ENCODE measurements around the gene ZNF414.
"Not testable (repeated sequence)": the region's sequence is repeated elsewhere in the genome, so short reads cannot be mapped to it uniquely, and the experiment has no call there.

The ZNF414 gene

GRCh38 chr19:8513687-8514504, at the start of gene ZNF414:
Gene ZNF414, minus strand, starts transcription at chr19:8514167. Its CDS starts 121 bp downstream, at chr19:8514046.
- peak; percentile 79 to 99 (median 96) for DNase-seq

GRCh38 chr19:8561075-8561764, 47.3 kb upstream of the ZNF414 start:
- no peak for DNase-seq

GRCh38 chr19:8558325-8558724, 44.4 kb upstream of the ZNF414 start:
- no peak for DNase-seq

- no peak for DNase-seq
Measured at GRCh38 chr19:8557642-8558238, 43.8 kb upstream of the ZNF414 start.

- not testable (repeated sequence) for DNase-seq
Measured at GRCh38 chr19:8553729-8554128, 39.8 kb upstream of the ZNF414 start.

GRCh38 chr19:8552810-8553209, 38.8 kb upstream of the ZNF414 start:
- no peak for DNase-seq

GRCh38 chr19:8550070-8550469, 36.1 kb upstream of the ZNF414 start:
- DNase-seq, result no peak

- DNase-seq, result no peak
Measured at GRCh38 chr19:8545743-8546142, 31.8 kb upstream of the ZNF414 start.

GRCh38 chr19:8544168-8544567, 30.2 kb upstream of the ZNF414 start:
- DNase-seq, result no peak

GRCh38 chr19:8539621-8540149, 25.7 kb upstream of the ZNF414 start:
- DNase-seq, result no peak

- no peak for DNase-seq
Measured at GRCh38 chr19:8537099-8537498, 23.1 kb upstream of the ZNF414 start.

- DNase-seq, result no peak
Measured at GRCh38 chr19:8536282-8536681, 22.3 kb upstream of the ZNF414 start.

GRCh38 chr19:8532225-8532624, 18.3 kb upstream of the ZNF414 start:
- DNase-seq, result no peak

- DNase-seq, result no peak
Measured at GRCh38 chr19:8531470-8531869, 17.5 kb upstream of the ZNF414 start.

- DNase-seq, result no peak
Measured at GRCh38 chr19:8530061-8530679, 16.2 kb upstream of the ZNF414 start.

GRCh38 chr19:8529369-8530006, 15.5 kb upstream of the ZNF414 start:
- no peak for DNase-seq

GRCh38 chr19:8528500-8528899, 14.5 kb upstream of the ZNF414 start:
- DNase-seq, result no peak

GRCh38 chr19:8526345-8527091, 12.6 kb upstream of the ZNF414 start:
- peak; percentile 5 to 79 (median 54) for DNase-seq

- no peak for DNase-seq
Measured at GRCh38 chr19:8525401-8525684, 11.4 kb upstream of the ZNF414 start.

GRCh38 chr19:8519388-8519787, 5.4 kb upstream of the ZNF414 start:
- no peak for DNase-seq

- DNase-seq, result no peak
Measured at GRCh38 chr19:8518536-8518935, 4.6 kb upstream of the ZNF414 start.
